DOHH2 (cell line): ENCODE data around the gene DLGAP1.

Experiments used
- CTCF ChIP-seq: fragments of 200-600 bp; sonication (generic); IDR thresholded peaks from one replicate; pipeline ENCODE4 v1.5.1; 2014; ENCODE audit warnings: antibody characterized with exemption, mild to moderate bottlenecking, low read depth, low read length; ENCODE audit not compliant: poor library complexity, severe bottlenecking
- EZH2phosphoT487 ChIP-seq: fragments of 200-600 bp; sonication (generic); IDR thresholded peaks from 2 replicates; pipeline ENCODE4 v1.6.1; 2017; ENCODE audit warnings: borderline replicate concordance, mild to moderate bottlenecking, antibody characterized with exemption, low read length, moderate library complexity, mixed read lengths

- TF ChIP-seq CTCF (no peak), EZH2phosphoT487 (no peak)
Observed at GRCh38 chr18:3690764-3691066, 764.4 kb downstream of the DLGAP1 start.
